CD1c-positive myeloid dendritic cell (primary cell): ENCODE results near the gene TMEM235.
"Not testable (repeated sequence)": the region's sequence is repeated elsewhere in the genome, so short reads cannot be mapped to it uniquely, and the experiment has no call there.

Source experiments
- DNase-seq: peaks from one replicate; pipeline ENCODE4 v3.0.0-alpha.2; 2016; ENCODE audit errors: extremely low spot score

Gene TMEM235

DNA sequence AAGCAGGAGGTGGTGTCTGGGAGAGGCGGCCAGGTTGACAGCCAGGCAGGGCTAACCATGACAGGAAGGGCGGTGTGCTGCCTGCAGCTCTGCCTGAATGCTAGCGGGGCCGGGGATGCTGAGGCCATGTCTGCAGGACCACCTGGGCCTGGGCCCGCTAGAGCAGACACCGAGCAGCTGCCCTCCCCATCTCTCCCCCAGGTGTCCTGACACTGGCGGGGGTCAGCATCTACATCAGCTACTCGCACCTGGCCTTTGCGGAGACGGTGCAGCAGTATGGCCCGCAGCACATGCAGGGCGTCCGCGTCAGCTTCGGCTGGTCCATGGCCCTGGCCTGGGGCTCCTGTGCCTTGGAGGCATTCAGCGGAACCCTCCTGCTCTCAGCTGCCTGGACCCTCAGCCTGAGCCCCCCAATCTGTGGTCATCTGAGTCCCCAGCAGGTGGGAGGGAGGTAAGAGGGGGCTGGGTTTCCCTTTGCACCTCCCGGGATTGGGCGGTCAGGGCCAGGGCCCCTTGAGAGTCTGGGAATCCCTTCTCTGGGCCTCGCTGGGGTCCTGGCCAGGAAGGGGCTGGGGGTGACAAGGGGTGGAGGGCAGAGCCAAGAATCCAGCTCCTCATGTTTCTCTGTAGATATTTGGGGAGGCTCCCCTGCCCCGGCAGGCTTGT is 7.5 kb downstream of the TMEM235 start:
- no peak for DNase-seq

DNA sequence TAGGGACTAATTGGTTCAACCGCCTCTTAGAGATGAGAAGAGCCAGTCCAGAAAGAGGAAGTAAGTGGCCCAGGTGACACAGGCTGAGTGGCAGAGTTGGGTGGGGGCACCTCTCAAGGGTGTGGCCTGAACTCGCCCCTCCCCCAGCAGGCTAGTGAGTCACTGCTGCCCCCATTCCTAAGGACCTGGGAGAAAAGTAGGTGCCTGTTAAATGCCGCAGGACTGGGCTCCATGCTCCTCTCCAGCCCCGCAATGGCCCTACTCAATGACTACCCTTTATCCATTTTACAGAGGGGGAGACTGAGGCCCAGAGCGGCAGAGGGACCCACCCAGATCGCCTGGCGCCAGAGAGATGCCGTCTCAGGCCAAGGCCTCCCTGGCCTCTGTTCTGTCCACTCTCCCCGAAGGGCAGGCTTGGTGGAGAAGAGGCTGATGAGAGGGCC is 8.1 kb downstream of the TMEM235 start:
- no peak for DNase-seq

DNA sequence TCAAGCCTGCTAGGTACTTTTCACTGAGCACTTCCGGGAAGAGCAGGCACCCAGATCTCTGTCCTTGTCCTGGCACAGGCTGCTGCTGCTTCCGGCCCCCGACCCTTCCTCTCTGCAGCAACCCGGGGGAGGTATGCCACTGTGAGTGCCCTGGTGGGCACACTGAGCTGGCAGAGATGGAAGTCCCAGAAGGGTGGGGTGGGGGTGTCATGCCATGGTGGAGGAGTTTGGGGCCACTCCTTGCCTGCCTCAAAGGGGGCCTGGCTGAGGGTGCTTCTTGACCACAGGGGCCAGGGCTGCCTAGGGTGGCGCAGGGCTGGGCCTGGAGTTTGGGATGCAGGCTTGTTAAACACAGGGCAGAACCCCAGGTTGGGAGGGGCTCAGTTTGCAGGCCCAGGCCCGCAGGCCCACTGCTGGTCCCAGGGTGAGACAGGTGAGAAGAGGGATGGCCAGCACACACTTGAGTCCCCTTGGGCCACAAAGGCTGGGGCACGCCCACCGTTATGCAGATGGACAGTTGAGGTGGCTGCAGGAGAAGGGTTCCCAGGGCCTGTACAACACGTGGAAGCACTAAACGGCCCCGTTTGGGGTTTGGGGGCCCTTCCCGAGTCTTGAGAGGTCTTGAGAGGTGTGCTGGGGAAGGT is 8.7 kb downstream of the TMEM235 start:
- DNase-seq, result no peak

DNA sequence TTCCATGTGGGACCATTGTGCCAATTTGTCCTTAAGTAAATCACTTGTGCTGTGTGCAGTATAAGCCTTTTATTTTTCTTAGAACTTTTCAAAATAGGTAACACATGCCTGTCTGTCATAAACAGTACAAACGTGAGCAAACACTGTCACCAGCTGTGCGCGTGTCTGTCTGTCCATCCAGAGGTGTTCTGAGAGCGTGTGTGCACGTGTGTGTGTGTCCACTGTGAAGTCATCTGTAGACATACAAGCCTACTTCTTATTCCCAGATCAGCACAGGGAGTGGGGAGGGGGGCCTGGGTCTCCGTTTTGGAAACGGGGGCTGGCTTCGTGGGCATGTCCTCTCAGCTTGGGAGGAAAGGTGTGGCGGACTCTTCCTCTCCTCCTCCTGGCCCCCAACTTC is 9.4 kb downstream of the TMEM235 start:
- DNase-seq, result no peak

DNA sequence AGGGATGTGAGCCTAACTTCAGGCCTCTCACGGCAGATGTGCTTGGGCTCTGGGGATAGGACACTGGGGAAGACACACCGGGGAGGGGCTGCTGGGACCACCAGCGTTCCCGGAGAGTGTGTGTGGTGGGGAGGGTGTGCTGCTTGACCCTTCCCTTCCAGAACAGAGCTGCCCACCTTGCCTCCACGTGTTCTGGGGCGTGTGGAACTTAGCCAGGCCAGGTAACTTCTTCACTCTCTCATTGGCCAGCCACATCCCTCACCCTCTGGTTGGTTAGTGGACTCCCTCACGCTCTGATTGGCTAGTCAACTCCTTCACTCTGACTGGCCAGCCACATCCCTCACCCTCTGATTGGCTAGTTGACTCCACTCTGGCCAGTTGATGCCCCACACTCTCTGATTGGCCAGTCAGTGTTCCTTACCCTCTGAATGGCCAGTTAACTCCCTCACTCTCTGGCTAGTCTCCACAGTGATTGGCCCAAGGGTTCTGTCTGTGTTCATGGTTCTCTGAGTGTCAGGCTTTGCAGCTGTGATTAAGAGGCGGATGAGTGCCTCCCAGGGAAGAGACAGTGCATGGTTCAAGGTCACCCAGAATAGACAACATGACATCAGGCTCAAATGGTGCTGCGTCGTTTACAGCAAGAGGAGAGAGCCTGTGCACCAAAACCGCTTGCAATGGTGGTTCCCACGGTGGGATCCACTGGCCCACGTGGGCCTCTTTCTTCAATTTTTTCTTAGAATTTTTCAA is 10.0 kb downstream of the TMEM235 start:
- no peak for DNase-seq

DNA sequence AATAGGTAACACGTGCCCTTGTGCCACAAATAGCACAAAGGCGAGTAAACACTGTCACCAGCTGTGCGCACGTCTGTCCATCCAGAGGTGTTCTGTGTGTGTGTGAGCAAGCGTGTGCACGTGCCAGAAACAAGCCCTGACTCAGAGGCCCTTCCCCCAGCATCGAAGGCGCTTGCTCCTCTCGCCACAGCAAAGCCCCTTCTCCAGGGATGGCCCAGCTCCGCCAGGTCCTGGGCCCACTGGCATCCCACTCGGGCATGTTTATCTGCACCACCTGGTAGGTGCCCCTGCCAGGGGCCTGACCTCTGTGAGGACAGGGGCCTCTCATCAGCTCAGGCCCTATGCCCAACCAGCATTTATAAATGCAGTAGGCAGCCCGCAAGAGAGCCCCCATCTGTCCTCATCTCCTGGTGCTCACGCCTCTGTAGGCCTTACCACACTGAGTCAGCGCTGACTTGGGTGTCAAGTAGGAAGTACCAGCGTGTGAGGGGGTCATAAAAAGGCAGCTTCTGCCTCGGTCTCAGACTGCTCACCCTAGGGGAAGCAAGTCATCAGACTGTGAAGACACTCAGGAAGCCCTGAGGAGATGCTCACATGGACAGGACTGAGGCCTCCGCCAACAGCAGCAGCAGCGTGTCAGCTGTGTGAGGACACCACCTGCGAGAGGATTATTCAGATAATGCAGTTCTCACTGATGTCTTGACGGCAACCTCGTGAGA is 10.8 kb downstream of the TMEM235 start:
- peak; percentile 69 for DNase-seq

DNA sequence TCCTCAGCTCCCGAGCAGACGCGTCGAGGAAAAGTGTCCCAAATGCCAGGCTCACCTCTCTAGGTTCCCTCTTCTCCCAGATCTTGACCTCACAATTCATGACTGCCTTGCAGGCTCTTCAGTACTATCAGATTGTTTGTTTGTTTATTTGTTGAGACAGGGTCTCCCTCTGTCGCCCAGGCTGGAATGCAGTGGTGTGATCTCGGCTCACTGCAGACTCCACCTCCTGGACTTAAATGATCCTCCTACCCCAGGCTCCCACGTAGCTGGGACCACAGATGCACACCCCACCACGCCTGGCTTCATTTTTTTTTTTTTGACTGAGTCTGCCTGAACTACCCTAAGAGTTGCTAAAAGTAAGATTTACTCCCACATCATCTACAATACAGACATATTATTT is 15.9 kb downstream of the TMEM235 start:
- DNase-seq, result no peak

DNA sequence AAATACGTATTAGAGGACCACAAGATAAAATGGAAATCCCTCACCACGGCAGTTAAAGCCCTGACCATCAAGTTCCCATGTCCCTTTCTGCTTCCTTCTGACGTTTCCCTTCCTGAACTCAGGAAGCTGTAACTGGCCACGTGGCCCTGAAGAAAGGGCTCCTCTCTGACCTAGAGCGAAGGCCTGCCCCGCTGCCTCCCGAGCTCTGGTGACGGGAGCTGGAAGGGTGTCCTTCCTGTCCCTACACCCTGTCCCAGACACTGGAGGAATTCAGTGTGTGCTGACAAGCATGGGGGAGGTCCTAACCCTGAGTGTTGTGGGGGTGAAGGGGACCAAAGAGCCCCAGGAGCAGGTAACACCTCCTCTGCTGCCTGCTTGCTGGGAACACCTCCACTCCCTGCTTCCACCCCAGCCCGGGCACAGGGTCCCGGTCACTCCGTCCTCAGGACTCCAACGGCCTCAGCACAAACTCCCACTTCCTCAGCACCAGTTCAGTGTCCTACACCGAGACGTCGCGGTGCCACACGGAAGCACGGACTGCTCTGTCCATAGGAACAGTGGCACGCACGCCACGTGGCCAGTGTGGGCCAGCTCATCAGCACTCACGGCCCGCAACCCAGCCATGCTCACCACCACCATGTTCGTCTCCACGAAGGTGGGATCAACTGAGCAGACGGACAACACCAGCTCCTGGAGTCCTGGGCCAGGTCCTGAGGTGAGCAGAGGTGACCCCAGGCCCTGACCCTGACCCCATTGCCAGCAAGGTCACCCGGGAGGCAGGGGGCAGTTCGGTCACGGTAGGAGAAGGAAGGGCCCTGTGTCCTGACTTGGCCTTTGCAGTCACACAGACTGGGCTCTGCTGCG is 16.9 kb downstream of the TMEM235 start:
- no peak for DNase-seq

DNA sequence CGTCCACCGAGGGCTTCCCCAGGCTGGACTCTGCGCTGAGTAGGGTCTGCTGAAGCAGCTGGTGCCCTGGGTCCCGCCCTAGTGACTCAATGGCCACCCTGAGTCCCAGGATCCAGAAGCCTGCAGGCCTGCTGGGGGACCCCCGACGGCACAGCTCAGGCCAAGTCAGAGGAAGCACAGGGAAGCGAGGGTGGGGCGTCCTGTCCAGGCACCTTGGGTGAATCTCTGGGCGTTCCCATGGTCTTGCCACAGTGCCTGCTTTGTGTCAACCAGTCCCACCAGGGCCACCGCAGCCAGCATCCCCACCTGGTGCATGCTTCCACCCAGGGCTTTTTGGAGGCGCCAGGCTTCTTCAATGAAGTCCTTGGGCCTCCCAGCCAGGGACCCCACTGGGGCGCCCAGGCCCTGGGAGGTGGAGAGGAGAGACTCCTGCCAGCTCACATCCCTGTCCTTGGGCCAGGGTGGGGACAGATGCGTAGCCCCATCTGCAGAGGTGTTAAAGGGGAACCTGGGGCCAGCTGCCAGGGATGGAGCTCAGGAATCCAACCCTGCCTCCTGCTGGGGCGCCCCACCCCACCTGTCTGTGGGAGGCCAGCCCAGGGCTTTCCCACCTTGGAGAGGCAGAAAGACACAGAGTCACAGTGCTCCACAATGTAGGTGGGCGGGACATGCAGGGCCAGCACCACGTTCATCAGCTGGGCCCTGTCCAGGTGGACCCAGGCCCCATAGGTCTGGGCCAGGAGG is 17.8 kb downstream of the TMEM235 start:
- DNase-seq, result no peak

DNA sequence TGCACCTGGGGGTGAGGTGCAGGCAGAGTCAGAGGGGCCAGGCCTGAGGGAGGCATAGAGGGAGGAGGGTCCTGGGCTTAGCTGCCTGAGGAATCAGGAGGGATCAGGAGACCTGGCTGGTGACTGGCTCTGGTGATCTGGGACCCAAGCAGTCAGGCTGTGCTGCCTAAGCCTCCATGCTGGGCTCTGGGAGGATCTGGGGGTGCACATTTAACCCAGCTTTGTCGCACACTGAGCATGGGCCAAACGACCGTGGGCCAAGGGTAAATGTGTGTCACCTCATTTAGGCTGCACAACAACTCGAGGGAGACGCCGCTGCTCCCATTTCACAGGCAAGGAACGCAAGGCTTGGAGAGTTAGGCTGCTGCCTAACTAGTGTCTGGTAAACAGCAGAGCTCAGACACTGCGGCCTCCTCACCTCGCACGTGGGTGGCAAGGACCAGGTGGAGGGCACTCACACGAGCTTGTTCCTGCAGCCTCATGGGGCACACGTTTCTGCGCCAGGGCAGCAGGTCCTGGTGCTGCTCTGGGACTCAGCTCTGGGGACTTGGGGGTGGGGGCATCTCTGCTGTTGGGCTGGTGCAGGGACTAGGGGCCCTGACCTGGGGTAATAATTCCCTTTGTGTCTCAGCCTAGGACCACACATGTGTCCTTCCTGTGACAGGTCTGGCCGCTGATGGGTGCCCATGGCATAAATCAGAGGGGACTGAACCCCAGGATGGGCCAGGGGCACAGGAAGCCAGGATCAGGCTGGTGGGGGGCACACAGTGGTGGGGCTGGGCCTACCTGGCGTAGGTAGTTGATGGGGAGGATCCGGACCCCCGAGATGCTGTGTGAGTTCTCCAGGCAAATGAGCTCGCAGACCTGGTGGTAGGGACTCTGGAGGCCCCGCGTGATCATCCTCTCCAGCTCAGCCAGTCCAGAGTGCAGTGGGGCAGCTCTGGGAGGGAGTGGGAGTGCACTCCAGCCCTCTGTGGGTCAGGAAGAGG is 18.7 kb downstream of the TMEM235 start:
- DNase-seq, result no peak

DNA sequence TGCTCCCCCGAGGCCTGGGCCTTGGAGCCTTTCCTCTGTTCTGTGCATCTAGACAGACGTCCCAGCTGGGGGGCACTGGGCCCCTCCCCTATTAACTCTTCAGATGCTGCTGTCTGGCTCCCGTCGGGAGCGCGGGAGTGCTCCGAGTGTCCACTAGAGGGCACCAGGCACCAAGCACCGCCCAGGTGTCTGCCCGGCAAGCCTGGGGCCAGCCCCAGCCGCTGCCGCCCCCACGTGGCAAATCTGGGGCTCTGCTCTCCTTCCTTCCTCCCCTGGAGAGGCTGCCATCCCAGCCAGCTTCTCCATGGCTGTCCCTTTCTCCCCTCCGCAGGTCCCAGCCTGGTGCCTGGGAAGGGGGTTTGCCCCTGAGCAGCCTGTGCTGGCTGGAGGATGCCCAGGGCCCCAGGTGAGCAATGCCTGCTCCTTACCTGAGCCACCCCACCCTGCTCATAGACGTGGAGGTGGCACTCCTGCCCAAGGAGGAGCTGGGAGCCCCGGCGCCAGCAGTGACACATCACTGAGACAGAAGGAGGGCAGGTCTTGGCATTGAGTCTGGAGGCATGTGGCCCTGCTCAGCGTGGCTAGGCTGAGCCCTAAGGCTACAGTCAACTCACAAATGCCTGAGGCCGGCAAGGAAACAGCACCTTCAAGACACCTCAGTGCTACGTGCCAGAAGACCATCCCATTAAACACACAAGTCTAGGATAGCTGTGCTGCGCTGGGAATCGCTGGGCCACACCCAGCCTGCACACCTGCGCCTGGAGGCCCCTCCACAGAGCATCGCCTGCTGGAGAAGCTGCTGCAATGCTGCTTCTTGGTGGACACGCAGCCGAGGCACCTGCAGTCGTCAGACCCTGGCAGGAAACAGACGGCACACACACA is 19.7 kb downstream of the TMEM235 start:
- peak; percentile 91 for DNase-seq

DNA sequence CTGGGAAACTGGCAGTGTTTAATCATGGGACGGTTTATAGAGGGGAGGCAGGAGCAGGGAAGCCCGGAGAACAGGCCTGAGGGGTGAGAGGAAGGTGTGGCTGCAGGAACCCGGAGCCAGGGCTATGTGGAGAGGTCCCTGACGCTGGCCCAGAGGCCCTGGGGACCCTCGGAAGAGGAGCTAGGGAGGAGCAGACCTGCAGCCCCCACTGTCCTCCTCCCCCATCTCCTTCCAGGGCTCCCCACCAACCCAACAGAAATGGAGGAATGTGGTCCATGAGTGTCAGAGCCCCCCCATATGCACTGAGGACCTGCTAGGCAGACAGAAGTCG is 20.3 kb downstream of the TMEM235 start:
- DNase-seq, result no peak

DNA sequence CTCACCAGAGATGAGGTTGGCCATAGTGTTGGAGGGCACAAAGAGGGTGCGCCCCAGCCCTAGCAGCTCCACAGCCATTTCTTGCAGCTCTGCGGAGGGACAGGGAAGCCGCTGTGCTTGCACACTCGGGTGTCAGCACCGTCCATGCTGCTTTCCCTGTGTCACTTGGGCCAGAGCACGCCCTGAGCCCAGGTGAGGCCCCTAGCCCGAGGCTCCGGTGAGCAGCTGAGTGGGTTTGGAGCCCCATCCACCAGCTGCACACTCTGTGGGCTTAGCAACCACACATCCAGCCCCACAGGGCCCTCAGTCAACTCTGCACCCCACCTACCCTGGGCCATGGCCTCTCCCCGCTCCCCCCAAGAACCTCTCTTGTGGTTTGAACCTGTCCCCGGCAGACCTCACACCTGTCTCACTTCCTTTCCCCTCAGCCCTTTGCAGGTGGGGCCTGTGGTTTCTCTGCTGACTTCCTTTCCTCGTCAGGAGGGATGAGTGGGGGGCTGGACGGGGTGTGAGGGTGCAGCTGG is 20.7 kb downstream of the TMEM235 start:
- peak; percentile 37 for DNase-seq

DNA sequence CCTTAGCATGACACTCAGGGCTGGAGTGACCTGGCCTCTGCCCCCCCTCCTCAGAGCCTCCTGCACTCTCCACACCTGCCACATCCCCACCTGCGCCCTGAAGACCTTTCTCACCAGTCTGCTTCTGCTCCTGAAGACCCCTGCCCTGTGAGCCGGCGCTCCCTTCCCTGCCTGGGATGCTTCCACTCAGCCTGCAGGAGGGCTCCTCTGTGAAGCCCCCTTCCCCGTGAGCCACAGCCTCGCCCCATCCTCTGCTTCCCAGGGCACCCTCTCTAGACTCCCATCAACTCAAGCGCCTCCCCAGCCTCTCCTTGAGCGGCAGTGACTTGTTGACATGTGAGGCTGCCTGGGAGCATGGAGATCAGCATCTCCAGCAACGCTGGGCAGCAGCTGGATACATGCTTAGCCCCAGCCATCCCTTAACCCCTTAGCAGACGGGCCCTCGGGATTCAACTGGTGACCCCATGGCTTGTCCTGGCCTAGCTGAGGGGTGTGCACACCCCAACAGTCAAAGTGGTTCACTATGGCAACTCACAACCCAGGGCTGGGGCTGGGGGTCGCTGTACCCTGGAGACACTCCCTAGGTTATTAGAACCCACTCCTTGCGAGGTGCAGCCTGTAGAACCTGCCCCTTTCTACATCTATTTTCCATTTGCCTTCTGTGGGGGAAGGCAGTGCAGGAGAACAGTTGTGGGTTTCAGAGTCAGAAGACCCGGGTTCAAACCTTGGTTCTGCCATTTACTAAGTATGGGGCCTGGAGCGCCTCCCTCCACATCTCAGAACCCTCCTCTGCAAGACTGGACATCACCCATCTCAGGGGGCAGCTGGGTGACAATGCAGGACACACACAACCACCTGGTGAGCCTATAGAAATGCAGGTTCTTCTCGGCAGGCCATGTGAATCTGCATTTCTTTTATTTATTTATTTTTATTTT is 21.5 kb downstream of the TMEM235 start:
- DNase-seq, result no peak

DNA sequence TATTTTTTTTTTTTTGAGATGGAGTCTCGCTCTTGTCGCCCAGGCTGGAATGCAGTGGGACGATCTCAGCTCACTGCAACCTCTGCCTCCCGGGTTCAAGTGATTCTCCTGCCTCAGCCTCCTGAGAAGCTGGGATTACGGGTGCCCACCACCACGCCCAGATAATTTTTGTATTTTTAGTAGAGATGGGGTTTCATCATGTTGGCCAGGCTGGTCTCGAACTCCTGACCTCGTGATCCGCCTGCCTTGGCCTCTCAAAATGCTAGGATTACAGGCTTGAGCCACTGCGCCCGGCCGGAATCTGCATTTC is 22.2 kb downstream of the TMEM235 start:
- DNase-seq, result not testable (repeated sequence)

DNA sequence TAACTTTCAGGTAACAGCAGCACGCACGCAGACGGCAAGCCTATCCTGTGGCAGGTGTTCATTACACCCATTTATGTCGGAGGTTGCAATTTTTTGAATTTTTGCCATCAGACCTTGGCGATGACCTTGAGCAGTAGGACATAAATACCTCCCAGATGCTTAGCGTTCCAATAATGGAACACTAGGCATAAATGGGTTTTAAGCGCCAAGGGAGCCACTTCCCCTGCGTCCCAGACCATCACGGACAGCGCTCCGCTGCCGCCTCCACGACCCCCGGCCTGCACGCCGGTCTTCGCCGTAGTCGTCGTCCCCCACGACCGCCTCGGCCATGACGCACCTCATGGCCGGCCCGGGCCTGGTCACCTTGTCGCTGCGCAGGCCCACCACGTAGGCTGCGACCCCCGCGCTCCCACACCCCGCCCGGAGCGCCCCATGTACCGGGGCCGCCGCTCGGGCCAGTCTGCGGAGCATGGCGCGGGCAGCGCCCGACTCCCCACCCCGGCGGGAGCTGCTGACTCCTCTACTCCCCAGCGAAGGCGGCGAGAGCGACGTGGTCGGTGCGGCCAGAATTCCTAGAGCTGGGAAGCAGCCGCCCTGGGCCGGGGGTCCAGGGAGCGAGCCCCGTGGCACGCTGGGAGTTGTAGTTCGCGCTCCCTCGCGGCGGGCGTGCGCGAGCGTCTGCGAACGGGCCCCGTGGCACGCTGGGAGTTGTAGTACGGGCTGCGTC is 22.7 kb downstream of the TMEM235 start:
- peak; percentile 88 for DNase-seq
